GM20431 (cell line): ENCODE measurements around the gene CERS6.

Experiments
- in situ Hi-C: fragments of 300-500 bp; cut with MseI, MboI; formaldehyde crosslinking; loops from one replicate; pipeline ENCODE4 v1.15.0; 2020; ENCODE audit warnings: low sequenced_read_pairs; ENCODE audit not compliant: unreplicated experiment

The CERS6 gene

GRCh38 chr2:168561991-168562390, 105.9 kb downstream of the CERS6 start:
- in situ Hi-C loops, result no loop called here

GRCh38 chr2:168562971-168563370, 106.9 kb downstream of the CERS6 start:
- in situ Hi-C loops, result no loop called here

- in situ Hi-C loops, result no loop called here
Observed at GRCh38 chr2:168564641-168565040, 108.6 kb downstream of the CERS6 start.

- in situ Hi-C loops, result no loop called here
Observed at GRCh38 chr2:168565112-168565511, 109.0 kb downstream of the CERS6 start.

- in situ Hi-C loops, result no loop called here
Observed at GRCh38 chr2:168565512-168565911, 109.4 kb downstream of the CERS6 start.

GRCh38 chr2:168566974-168567665, 111.0 kb downstream of the CERS6 start:
- in situ Hi-C loops, result no loop called here

GRCh38 chr2:168567836-168568235, 111.8 kb downstream of the CERS6 start:
- in situ Hi-C loops, result no loop called here

- in situ Hi-C loops, result no loop called here
Observed at GRCh38 chr2:168568476-168569267, 112.6 kb downstream of the CERS6 start.

GRCh38 chr2:168571061-168571460, 115.0 kb downstream of the CERS6 start:
- in situ Hi-C loops, result no loop called here

GRCh38 chr2:168573128-168573903, 117.2 kb downstream of the CERS6 start:
- in situ Hi-C loops, result no loop called here

- in situ Hi-C loops, result no loop called here
Observed at GRCh38 chr2:168574856-168575630, 119.0 kb downstream of the CERS6 start.

GRCh38 chr2:168577885-168578284, 121.8 kb downstream of the CERS6 start:
- in situ Hi-C loops, result no loop called here

- in situ Hi-C loops, result no loop called here
Observed at GRCh38 chr2:168583064-168583709, 127.1 kb downstream of the CERS6 start.

- in situ Hi-C loops, result no loop called here
Observed at GRCh38 chr2:168583710-168584521, 127.8 kb downstream of the CERS6 start.

- in situ Hi-C loops, result no loop called here
Observed at GRCh38 chr2:168584911-168585310, 128.8 kb downstream of the CERS6 start.

- in situ Hi-C loops, result no loop called here
Observed at GRCh38 chr2:168585700-168586099, 129.6 kb downstream of the CERS6 start.

- in situ Hi-C loops, result no loop called here
Observed at GRCh38 chr2:168587307-168587706, 131.2 kb downstream of the CERS6 start.

- in situ Hi-C loops, result no loop called here
Observed at GRCh38 chr2:168589236-168590211, 133.5 kb downstream of the CERS6 start.
